Upper lobe of left lung (tissue), 4 donors: ENCODE measurements around the gene EXOC8.

Experiments used
- CTCF ChIP-seq, 6 experiments: fragments of 450-650 bp in 4 of 6; fragments of 200-600 bp in 2 of 6; sonication (generic) in 2 of 6; IDR thresholded peaks; one replicate each; pipeline ENCODE4 v1.5.1; 2016 to 2019; ENCODE audit warnings: antibody characterized with exemption in 6 of 6
- EP300 ChIP-seq, 4 donors: sonication (generic); formaldehyde crosslinking; IDR thresholded peaks; one replicate each; pipeline ENCODE4 v1.5.1; 2017; ENCODE audit warnings: antibody characterized with exemption in 4 of 4, control low read depth in 2 of 4
- POLR2A ChIP-seq, 4 donors: fragments of 450-650 bp; IDR thresholded peaks; one replicate each; pipeline ENCODE4 v1.5.1; 2016 to 2017; ENCODE audit warnings: antibody characterized with exemption in 4 of 4, mild to moderate bottlenecking in 2 of 4
- POLR2AphosphoS5 ChIP-seq, 2 donors: sonication (generic); formaldehyde crosslinking; IDR thresholded peaks; one replicate each; pipeline ENCODE4 v1.5.1; 2017; ENCODE audit warnings: antibody characterized with exemption in 2 of 2

GRCh38 chr1:231312432-231312788 is 25.2 kb downstream of the EXOC8 start:
- TF ChIP-seq CTCF (IDR thresholded peaks at IDR 0.05) (no peak), POLR2A (IDR thresholded peaks at IDR 0.05) (no peak), EP300 (IDR thresholded peaks at IDR 0.05) (no peak), POLR2AphosphoS5 (IDR thresholded peaks at IDR 0.05) (no peak)
